ENCODE results near the gene PHF1. TPM values are rescaled to one million over a fixed set of nuclear protein-coding genes. Genes with fewer than 3 reads are reported as not detected.

The PHF1 gene
- total and polyA plus RNA-seq, 2 of the 13 experiments (the other 11 are each of a cell fraction or from before 2014, with no cell fraction given): 25.4 to 61.9 TPM

DNA sequence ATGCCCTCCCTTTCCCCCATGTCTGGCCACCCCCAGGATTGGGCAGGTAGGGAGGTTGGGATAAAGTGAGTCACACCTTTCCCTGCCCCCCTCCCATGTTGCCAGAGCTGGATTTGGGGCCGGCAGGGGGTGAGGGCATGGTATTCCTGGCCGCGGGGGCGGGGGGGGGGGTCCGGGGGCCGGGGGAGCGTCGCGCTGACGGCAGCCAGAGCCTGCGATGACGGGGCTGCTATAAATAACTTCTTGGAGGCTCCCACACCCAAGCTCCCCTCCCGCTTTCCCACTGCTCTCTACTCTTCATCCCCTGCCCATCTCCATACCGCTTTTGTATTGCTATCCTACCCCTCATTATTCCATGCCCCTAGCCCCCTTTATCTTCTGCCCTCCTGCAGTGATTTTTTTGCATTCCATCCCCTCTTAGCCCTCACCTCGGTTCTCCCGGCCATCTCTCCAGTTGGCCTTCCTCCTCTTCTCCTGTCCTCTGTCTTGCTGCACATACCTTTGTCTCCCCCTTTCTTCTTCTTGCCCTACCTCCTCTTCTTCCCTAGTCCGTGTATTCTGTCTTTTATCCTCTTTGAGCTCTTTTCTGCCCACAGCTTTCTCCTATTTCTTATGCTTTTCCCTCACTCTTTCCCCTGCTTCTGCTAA is 22.9 kb downstream of the PHF1 start:
- intact Hi-C loops (cut with micrococcal nuclease; ENCODE audit: unreplicated experiment): no loop called here
- no peak for FAIRE-seq
- no peak for ATAC-seq
- Histone ChIP-seq H3K27ac (ENCODE audit: extremely low read length, insufficient read depth, low read length) (no peak overlapping the region), H3K9me3 (ENCODE audit: low read length) (no peaks in the 10 kb centered on the region), H3K9ac (ENCODE audit: insufficient read depth, low read depth, low read length) (no peak overlapping the region), H4K20me1 (ENCODE audit: insufficient read depth, low read length) (no peaks in the 10 kb centered on the region), H2AFZ (ENCODE audit: low read length) (no peak overlapping the region), H3K4me3 (replicated peaks in 1 of 3; ENCODE audit: insufficient read depth in 1 of 3, low read depth in 2 of 3, low read length in 3 of 3) (no peak overlapping the region), H3K4me1 (ENCODE audit: insufficient read depth, low read length) (peaks cover 29% of the 10 kb centered on the region), H3K36me3 (replicated peaks in 1 of 2; ENCODE audit: control insufficient read depth in 1 of 2, insufficient read depth in 2 of 2, low read length in 2 of 2) (peaks cover 0 to 2% of the 10 kb centered on the region in 2 experiments; a peak in 1 of 5 replicates), H3K27me3 (ENCODE audit: control insufficient read depth in 1 of 2, insufficient read depth in 2 of 2, low read length in 2 of 2) (no peaks in the 10 kb centered on the region), H3K4me2 (ENCODE audit: low read depth, low read length) (no peak overlapping the region), H3K79me2 (ENCODE audit: insufficient read depth, low read length) (no peaks in the 10 kb centered on the region)
- in situ Hi-C loops (cut with HindIII; ENCODE audit: extremely low pct_ligation_motif_present, low pct_unique_long_range_greater_than_20kb): no loop called here
- no peak for DNase-seq (ENCODE audit: low spot score)
- CTCF ChIA-PET (ENCODE audit: low intra/inter-chr PET ratio, low total read pairs): no interaction called here
- TF ChIP-seq ZNF598 (CRISPR knock-in tag; IDR thresholded peaks at IDR 0.05; ENCODE audit: borderline replicate concordance): no peak
- TF ChIP-seq, protein P1, sequence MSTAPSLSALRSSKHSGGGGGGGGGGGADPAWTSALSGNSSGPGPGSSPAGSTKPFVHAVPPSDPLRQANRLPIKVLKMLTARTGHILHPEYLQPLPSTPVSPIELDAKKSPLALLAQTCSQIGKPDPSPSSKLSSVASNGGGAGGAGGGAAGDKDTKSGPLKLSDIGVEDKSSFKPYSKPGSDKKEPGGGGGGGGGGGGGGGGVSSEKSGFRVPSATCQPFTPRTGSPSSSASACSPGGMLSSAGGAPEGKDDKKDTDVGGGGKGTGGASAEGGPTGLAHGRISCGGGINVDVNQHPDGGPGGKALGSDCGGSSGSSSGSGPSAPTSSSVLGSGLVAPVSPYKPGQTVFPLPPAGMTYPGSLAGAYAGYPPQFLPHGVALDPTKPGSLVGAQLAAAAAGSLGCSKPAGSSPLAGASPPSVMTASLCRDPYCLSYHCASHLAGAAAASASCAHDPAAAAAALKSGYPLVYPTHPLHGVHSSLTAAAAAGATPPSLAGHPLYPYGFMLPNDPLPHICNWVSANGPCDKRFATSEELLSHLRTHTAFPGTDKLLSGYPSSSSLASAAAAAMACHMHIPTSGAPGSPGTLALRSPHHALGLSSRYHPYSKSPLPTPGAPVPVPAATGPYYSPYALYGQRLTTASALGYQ (CRISPR knock-in tag; IDR thresholded peaks at IDR 0.05): no peak
- BruUV-seq (replicated peaks): no TSS peak
- WGBS (ENCODE audit: low lambda C conversion rate): 78% methylated on average over 8 of the region's 17 CpGs
- POLR2A ChIA-PET: no interaction called here

DNA sequence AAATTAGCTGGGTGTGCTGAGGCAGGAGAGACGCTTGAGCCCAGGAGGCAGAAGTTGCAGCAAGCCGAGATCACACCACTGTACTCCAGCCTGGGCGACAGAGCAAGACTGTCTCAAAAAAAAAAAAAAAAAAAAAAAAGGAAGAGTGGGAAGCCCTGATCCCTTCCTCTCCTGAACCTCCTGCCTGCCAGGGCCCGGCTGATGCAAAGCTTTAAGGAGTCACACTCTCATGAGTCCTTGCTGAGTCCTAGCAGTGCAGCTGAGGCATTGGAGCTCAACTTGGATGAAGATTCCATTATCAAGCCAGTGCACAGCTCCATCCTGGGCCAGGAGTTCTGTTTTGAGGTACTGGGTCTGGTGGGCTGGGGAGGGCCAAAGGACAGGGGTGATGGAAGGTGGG is 24.1 kb downstream of the PHF1 start:
- Histone ChIP-seq H3K9ac (ENCODE audit: insufficient read depth, low read depth, low read length) (no peak overlapping the region), H3K27ac (ENCODE audit: extremely low read length, insufficient read depth, low read length) (no peak overlapping the region), H3K79me2 (ENCODE audit: insufficient read depth, low read length) (no peaks in the 10 kb centered on the region), H3K9me3 (ENCODE audit: low read length) (no peaks in the 10 kb centered on the region), H3K4me3 (replicated peaks in 1 of 3; ENCODE audit: insufficient read depth in 1 of 3, low read depth in 2 of 3, low read length in 3 of 3) (no peak overlapping the region), H3K4me1 (ENCODE audit: insufficient read depth, low read length) (peaks cover 16% of the 10 kb centered on the region), H3K27me3 (ENCODE audit: control insufficient read depth in 1 of 2, insufficient read depth in 2 of 2, low read length in 2 of 2) (no peaks in the 10 kb centered on the region), H4K20me1 (ENCODE audit: insufficient read depth, low read length) (no peaks in the 10 kb centered on the region), H3K36me3 (replicated peaks in 1 of 2; ENCODE audit: control insufficient read depth in 1 of 2, insufficient read depth in 2 of 2, low read length in 2 of 2) (peaks cover 0 to 2% of the 10 kb centered on the region in 2 experiments; a peak in 1 of 5 replicates), H3K4me2 (ENCODE audit: low read depth, low read length) (no peak overlapping the region), H2AFZ (ENCODE audit: low read length) (no peak overlapping the region)
- 82% methylated on average over 4 of the region's 4 CpGs for WGBS (ENCODE audit: low lambda C conversion rate)
- FAIRE-seq (no peak), DNase-seq (ENCODE audit: low spot score) (no peak), ATAC-seq (no peak)
- CTCF ChIA-PET (ENCODE audit: low intra/inter-chr PET ratio, low total read pairs): no interaction called here
- intact Hi-C loops (cut with micrococcal nuclease; ENCODE audit: unreplicated experiment): no loop called here
- no TSS peak for BruUV-seq (replicated peaks)
- in situ Hi-C loops (cut with HindIII; ENCODE audit: extremely low pct_ligation_motif_present, low pct_unique_long_range_greater_than_20kb): no loop called here
- TF ChIP-seq ZMAT3 (CRISPR knock-in tag; conservative IDR thresholded peaks at IDR 0.05) (no peak), YEATS4 (CRISPR knock-in tag; IDR thresholded peaks at IDR 0.05; ENCODE audit: borderline replicate concordance) (no peak), SMARCC2 (IDR thresholded peaks at IDR 0.05) (no peak), ZNF816 (CRISPR knock-in tag; IDR thresholded peaks at IDR 0.05; ENCODE audit: borderline replicate concordance) (no peak)
- TF ChIP-seq, protein P2, sequence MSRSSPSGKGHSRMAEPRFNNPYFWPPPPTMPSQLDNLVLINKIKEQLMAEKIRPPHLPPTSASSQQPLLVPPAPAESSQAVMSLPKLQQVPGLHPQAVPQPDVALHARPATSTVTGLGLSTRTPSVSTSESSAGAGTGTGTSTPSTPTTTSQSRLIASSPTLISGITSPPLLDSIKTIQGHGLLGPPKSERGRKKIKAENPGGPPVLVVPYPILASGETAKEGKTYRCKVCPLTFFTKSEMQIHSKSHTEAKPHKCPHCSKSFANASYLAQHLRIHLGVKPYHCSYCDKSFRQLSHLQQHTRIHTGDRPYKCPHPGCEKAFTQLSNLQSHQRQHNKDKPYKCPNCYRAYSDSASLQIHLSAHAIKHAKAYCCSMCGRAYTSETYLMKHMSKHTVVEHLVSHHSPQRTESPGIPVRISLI (CRISPR knock-in tag; IDR thresholded peaks at IDR 0.05; ENCODE audit: borderline replicate concordance): no peak
- TF ChIP-seq, protein P3, sequence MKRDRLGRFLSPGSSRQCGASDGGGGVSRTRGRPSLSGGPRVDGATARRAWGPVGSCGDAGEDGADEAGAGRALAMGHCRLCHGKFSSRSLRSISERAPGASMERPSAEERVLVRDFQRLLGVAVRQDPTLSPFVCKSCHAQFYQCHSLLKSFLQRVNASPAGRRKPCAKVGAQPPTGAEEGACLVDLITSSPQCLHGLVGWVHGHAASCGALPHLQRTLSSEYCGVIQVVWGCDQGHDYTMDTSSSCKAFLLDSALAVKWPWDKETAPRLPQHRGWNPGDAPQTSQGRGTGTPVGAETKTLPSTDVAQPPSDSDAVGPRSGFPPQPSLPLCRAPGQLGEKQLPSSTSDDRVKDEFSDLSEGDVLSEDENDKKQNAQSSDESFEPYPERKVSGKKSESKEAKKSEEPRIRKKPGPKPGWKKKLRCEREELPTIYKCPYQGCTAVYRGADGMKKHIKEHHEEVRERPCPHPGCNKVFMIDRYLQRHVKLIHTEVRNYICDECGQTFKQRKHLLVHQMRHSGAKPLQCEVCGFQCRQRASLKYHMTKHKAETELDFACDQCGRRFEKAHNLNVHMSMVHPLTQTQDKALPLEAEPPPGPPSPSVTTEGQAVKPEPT (CRISPR knock-in tag; IDR thresholded peaks at IDR 0.05; ENCODE audit: low read depth): no peak
- POLR2A ChIA-PET: interaction anchor here (1.6 kb wide), 1 partner anchor 19 kb away, joined by 4 read pairs; the partner anchor contains the start of gene ZBTB9
